K562 (cell line): Measurements from ENCODE around the gene COX19. TPM values are rescaled to one million over a fixed set of nuclear protein-coding genes. Genes with fewer than 3 reads are reported as not detected.

Experiments used
- ETS2 ChIP-seq: IDR thresholded peaks from 2 replicates; pipeline ENCODE4 v1.6.1; 2016; ENCODE audit warnings: borderline replicate concordance, missing genetic modification characterization, mild to moderate bottlenecking, moderate library complexity, missing compliant biosample characterization; ENCODE audit not compliant: poor library complexity, severe bottlenecking
- POLR2G ChIP-seq: fragments of 200-400 bp; formaldehyde crosslinking; IDR thresholded peaks from 2 replicates; pipeline ENCODE4 v1.6.1; 2017; ENCODE audit warnings: low read depth, mild to moderate bottlenecking, antibody characterized with exemption, low read length, moderate library complexity
- TEAD1 ChIP-seq, 2 experiments: fragments of 450-650 bp in 1 of 2; sonication (generic) in 1 of 2; formaldehyde crosslinking; IDR thresholded peaks; 2 replicates each; pipeline versions ENCODE4 v1.4.0 to v1.8.0; 2020 to 2022; ENCODE audit warnings: mild to moderate bottlenecking in 2 of 2, missing genetic modification reagents in 1 of 2
- ZBTB7A ChIP-seq: IDR thresholded peaks from 2 replicates; pipeline ENCODE4 v1.6.1; 2011; ENCODE audit warnings: low read depth, mild to moderate bottlenecking, low read length, moderate library complexity, borderline replicate concordance; ENCODE audit not compliant: control insufficient read depth
- ZNF354B ChIP-seq: fragments of 250-450 bp; sonication (Bioruptor Pico); IDR thresholded peaks from 2 replicates; pipeline ENCODE4 v1.4.0; 2020
- ZNF586 ChIP-seq: fragments of 450-650 bp; formaldehyde crosslinking; conservative IDR thresholded peaks from 2 replicates; pipeline ENCODE4 v1.4.0; 2020; ENCODE audit warnings: mild to moderate bottlenecking, moderate library complexity
- ZNF830 ChIP-seq: fragments of 250-450 bp; sonication (Bioruptor Pico); IDR thresholded peaks from 2 replicates; pipeline ENCODE4 v1.5.0; 2021; ENCODE audit warnings: mild to moderate bottlenecking
- polyA plus RNA-seq, 8 experiments: library from polyadenylated mRNA; depleted of rRNA in 4 of 8; stranded (reverse) in 5 of 8; unstranded in 3 of 8; fragments of >200 nt; fragmentation: Nextera tagmentation in 2 of 8; fragmentation: Illumina TruSeq in 1 of 8; extraction: Ambion mirVana in 2 of 8; extraction: Trizol in 1 of 8; gene quantifications; 2 replicates each; pipeline versions ENCODE4 v1.2.1 to v1.2.3, GENCODE V29; 2011 to 2014; ENCODE audit warnings: inconsistent platforms in 1 of 8, missing spikeins in 1 of 8
- total RNA-seq, 7 experiments: library from RNA; depleted of rRNA in 6 of 7; stranded (reverse); fragments of >200 nt in 6 of 7; fragmentation: Illumina TruSeq in 2 of 7; extraction: Trizol in 2 of 7; gene quantifications; 2 replicates each; pipeline versions ENCODE4 v1.2.1 to v1.2.3, GENCODE V29; 2011 to 2021; ENCODE audit warnings: low replicate concordance in 1 of 7
- TF ChIP-seq, protein P1 (sequence below), 3 experiments: IDR thresholded peaks in 2 of 3; conservative IDR thresholded peaks in 1 of 3; 2 replicates each; pipeline ENCODE4 v1.5.1; 2011 to 2012; ENCODE audit warnings: low read length in 3 of 3, mild to moderate bottlenecking in 3 of 3, control low read depth in 2 of 3, improper control_type of control experiment in 1 of 3, inconsistent platforms in 1 of 3, low read depth in 1 of 3, mixed read lengths in 1 of 3, moderate library complexity in 1 of 3; ENCODE audit not compliant: insufficient read depth in 2 of 3

Gene COX19
- total and polyA plus RNA-seq, 9 of the 15 experiments (the other 6 are each of a cell fraction or from before 2014, with no cell fraction given), result 5.2 to 10.5 (median 7.9) TPM

DNA sequence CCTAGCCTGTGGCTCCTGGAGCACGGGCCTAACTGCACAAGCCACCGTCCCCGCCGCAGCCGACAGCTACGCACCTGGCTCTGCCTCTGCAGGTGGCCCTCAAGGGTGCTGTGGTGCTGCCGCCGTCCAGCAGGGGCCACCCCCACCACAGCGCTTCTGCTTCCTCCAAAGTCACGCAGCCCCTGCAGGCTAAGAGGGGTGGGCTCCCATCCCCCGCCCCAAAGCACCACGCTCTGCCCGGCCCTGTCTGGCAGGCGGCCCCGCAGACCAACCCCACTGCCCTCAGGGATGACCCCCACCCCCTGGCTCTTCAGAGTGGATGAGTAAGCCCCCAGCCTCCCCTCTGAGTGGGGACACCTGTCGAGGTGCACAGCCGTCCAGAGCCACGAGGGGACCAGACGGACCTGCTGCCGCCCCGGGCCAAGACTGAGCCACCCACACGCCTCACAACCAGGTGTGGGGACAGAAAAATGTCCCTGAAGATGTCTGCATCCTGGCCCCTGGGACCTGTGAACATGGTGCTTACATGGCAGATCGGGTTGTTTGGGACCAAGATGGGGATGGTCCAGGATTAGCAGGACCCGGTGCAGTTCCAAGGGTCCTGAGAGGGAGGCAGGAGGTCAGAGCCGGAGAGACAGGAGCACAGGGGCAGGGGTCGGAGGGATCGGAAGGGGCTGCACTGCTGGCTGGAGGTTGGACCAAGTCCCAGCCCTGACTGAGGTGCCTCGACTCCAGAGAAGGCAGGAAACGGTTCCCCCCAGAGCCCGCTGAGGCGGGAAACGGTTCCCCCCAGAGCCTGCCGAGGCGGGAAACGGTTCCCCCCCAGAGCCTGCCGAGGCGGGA is 11.9 kb downstream of the COX19 start (continued):
- TF ChIP-seq, protein P1, sequence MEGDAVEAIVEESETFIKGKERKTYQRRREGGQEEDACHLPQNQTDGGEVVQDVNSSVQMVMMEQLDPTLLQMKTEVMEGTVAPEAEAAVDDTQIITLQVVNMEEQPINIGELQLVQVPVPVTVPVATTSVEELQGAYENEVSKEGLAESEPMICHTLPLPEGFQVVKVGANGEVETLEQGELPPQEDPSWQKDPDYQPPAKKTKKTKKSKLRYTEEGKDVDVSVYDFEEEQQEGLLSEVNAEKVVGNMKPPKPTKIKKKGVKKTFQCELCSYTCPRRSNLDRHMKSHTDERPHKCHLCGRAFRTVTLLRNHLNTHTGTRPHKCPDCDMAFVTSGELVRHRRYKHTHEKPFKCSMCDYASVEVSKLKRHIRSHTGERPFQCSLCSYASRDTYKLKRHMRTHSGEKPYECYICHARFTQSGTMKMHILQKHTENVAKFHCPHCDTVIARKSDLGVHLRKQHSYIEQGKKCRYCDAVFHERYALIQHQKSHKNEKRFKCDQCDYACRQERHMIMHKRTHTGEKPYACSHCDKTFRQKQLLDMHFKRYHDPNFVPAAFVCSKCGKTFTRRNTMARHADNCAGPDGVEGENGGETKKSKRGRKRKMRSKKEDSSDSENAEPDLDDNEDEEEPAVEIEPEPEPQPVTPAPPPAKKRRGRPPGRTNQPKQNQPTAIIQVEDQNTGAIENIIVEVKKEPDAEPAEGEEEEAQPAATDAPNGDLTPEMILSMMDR (IDR thresholded peaks at IDR 0.05 in 2 of 3, conservative IDR thresholded peaks at IDR 0.05 in 1 of 3; ENCODE audit: insufficient read depth in 2 of 3, low read depth in 1 of 3, low read length in 3 of 3), result peak in 2 of 3 experiments; percentile 15 to 33; a peak in 2 of 6 replicates
- no peak for TF ChIP-seq ZNF354B (CRISPR knock-in tag)
- no peak for TF ChIP-seq ZNF830 (CRISPR knock-in tag)
- TF ChIP-seq TEAD1 (CRISPR knock-in tag; IDR thresholded peaks at IDR 0.05), result no peak
- TF ChIP-seq ZBTB7A, result peak; percentile 37; the same call in 1 of the 2 replicates
- no peak for TF ChIP-seq ETS2 (tag)
- TF ChIP-seq POLR2G, result peak; percentile 65
- no peak for TF ChIP-seq ZNF586
